Hematopoietic multipotent progenitor cell treated with erythropoietin and hydrocortisone succinate and interleukin-3 and kit ligand, for 4 days (in vitro differentiated cells): ENCODE measurements around the gene COL6A1.
"Not testable (repeated sequence)": the region's sequence is repeated elsewhere in the genome, so short reads cannot be mapped to it uniquely, and the experiment has no call there.

Experiments used
- DNase-seq: peaks from one replicate; pipeline ENCODE4 v3.0.0-alpha.2; 2015

COL6A1 gene

DNA sequence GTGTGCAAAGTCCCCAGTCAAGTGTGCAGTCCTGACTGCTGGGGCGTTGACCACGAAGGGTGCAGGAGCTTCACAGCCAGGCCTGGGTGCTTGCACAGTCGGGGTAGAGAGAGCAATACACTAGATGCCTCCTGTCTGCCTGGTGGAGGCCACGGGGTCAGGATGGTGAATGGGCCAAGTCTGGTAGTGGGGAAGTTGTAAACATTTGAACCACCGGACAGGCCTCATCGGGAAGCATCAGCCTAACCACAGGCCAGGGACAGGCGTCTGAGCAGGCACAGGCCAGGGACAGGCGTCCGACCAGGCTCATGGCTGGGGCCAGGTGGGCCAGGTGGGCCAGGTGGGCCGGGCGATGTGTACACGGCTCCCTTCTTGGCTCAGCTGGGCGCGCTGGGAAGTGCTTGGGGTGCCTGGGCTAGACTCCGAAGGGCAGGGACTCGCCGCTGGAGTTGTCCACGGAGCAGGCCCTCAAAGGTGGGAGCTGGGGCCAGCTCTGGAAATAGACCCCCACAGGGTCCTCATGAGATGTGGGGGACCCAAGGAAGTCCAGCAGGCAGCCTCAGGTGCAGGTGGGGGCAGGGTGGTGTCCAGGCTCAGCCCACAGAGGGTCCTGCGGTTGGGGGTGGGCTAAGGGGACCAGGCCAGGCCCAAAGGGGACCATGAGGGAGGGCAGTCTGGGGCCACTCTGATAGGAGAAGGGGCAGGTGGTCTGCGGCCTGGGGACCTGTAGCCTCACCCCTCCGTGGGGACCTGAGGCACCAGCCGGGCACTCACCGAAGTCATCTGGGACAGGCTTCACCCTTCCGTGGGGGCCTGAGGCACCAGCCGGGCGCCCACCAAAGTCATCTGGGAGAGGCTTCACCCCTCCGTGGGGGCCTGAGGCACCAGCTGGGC, 15.0 kb downstream of the COL6A1 start:
- DNase-seq: no peak

DNA sequence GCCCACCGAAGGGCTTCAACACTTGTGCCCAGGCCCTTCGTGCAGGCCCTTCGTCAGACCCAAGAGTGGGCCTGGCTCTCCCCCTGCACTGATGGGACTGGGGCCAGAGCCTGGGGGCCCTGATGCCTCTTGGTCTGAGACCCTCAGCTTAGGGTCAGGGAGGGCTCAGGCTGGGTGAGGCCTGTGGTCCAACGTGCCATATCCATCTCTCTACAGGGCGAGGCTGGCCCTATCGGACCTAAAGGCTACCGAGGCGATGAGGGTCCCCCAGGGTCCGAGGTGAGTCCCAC, 15.6 kb downstream of the COL6A1 start:
- no peak for DNase-seq

DNA sequence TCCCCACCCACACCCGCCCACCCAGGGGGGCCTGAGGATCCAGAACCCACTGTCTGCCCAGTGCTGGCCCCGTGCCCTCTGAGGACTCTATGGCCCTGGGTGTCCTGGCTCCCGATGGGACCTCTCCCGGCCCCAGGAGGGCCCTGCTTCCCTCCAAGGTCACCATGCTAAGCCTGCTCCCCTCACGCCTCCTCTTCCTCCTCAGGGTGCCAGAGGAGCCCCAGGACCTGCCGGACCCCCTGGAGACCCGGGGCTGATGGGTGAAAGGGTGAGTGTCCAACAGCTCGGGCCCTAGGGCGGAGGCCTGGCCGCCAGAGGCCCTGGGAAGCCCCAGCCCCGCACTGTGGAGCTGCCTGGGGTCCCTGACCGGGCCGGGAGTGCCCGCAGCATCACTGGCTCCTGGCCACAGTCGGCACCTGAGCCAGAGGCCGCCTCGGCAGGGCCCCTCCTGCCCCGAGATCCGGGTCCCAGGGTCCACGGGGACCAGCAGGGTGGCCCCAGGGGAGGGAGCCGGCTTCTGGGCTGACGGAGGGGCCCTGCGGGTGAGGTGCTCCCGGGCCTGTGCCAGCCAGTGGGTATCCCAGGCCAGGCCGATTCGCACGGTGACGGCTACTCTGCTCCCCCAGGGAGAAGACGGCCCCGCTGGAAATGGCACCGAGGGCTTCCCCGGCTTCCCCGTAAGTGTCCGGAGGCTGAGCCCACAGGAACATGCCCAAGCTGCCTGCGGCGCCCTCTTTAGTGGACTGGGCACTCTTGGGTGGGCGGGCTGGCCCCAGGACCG, 16.1 kb downstream of the COL6A1 start:
- no peak for DNase-seq

DNA sequence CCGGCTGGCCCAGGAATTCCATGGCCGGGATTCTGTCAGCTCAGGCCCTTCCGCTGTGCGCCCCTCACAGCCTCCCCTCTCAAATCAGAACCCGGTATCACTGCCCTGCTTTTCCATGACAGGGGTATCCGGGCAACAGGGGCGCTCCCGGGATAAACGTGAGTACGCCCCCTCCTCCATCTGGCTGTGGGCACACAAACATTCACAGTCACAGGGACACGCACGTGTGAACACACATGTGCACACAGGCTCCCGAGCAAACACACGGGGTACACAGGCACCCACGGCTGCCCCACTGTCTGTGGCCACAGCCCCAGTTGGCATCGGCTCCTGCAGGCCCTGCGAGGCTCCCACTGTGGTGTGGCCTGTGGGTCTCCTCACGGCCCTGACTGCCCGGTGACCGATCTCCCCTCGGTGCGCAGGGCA, 16.7 kb downstream of the COL6A1 start:
- no peak for DNase-seq

DNA sequence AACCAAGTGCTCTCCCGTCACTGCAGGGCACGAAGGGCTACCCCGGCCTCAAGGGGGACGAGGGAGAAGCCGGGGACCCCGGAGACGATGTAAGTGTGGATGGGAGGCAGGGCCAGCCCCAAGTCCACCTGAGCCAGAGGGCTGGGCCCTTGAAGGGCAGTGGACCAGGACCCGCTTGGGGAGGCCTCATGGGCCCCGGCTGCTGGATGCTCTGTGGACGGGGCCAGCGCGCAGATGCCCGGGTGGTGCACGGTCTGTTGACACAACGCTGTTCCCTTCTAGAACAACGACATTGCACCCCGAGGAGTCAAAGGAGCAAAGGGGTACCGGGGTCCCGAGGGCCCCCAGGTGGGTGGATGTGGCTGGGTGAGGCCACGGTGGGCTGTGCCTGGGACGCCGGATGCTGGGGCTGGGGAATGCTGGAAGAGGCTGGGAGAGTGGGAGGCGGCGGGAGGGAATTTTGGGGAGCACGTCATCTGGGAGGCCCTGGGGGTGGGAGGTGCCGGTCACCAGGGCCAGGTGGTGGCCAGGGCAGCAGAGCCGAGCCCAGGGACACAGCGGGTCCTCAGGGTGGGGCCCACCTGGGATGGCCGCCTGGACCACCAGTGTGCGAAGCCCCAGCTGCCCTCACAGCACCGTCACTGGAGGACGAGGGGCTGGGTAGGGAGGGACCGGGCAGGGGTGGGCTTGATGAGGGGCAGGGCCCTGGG, 17.5 kb downstream of the COL6A1 start:
- DNase-seq: no peak

DNA sequence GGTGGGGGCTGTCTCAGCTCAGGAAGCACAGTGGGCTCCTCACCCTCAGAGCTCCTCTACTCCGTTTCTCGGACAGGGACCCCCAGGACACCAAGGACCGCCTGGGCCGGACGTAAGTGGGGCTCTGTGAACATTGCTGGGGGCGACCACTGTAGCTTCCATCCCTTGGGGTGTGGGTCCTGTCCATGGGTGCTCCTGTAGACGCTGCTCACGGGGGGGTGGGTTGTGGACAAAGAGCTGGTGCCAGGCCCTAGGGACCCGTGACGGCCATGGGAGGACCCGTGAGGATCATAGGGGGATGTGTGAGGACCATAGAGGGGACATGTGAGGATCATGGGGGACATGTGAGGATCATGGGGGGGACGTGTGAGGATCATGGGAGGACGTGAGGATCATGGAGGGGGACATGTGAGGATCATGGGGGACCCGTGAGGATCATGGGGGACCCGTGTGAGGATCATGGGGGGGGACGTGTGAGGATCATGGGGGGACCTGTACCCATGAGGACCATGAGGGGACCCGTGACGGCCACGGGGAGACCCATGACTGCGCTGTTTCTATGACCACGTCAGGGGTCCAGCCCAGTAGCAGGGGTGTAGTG, 18.1 kb downstream of the COL6A1 start:
- no peak for DNase-seq

DNA sequence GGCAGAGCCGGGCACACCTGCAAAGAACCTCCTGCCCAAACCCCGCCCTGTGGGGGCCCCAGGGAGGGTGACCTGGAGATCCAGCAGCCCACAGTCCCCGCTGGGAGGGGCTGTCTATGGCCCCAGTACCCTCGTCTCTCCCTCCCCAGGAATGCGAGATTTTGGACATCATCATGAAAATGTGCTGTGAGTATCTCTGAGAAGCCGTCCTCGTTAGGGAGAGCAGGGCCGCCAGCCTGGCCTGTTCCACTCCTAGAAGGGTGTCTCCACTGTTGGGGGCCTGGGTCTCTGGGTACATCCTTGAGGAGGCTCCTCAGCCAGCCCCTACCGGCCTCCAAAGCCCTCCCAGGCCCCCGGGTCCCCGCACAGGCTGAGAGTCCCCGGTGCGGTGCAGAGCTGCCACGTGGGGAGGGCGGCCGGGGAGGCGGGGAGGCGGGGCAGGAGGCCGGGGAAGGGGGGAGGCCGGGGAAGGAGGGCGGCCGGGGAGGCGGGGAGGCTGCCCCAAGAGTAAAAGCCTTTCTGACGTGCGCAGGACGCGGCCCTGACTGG, 18.7 kb downstream of the COL6A1 start:
- no peak for DNase-seq

DNA sequence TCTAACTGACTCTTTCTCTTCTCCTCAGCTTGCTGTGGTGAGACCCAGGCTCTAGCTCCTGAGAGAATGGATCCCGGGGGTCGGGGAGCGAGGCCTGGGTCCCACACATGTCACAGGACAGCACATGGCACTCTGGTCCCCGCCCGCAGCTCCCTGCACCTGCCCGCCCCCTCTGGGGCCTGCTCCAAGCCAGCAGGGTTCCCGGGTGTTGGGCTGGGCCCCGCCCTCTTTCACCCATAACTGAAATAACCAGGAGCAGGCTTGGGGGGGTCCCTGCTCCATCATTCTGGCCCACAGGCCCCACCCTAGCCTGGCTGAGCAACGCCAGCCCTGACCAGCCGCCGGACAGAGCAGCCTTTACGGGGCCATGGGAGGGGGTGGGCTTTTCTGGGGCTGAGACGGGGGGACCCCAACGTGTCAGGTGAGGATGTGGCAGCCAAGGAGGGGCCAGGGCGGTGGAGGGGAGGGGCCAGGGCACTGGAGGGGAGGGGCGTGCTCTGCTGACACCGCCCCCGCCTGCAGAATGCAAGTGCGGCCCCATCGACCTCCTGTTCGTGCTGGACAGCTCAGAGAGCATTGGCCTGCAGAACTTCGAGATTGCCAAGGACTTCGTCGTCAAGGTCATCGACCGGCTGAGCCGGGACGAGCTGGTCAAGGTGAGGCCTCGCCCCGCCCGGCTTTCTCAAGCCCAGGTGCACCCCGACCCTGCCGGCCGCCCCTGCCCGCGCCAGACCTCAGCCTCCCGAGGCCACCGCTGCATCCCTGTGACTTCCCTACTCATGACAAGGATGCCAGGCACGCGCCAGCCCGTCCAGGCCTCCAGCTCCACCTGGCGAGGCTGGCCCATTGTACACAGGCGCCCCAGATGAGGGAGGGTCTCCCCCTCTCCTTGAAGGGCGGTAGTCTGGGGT, 19.4 kb downstream of the COL6A1 start:
- no peak for DNase-seq

DNA sequence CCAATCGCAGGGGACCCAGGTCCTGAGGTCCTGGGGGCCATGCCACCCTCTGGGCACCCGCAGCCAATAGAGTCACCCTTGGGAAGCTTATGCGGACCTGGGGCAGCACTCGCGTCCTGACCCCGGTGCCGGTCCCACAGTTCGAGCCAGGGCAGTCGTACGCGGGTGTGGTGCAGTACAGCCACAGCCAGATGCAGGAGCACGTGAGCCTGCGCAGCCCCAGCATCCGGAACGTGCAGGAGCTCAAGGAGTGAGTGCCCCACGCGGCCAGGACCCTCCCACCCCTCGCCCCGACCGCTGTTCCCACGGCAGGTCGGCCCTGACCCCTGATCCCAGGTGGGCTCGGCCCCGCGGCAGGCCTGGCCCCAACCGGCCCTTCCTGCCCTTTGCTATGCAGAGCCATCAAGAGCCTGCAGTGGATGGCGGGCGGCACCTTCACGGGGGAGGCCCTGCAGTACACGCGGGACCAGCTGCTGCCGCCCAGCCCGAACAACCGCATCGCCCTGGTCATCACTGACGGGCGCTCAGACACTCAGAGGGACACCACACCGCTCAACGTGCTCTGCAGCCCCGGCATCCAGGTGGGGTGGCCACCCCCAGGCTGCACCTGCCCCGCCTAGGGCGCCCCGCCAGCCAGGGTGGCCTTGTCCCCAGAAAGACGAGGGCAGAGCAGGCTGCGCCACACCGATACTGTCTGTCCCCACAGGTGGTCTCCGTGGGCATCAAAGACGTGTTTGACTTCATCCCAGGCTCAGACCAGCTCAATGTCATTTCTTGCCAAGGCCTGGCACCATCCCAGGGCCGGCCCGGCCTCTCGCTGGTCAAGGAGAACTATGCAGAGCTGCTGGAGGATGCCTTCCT, 20.5 kb downstream of the COL6A1 start:
- DNase-seq: no peak

DNA sequence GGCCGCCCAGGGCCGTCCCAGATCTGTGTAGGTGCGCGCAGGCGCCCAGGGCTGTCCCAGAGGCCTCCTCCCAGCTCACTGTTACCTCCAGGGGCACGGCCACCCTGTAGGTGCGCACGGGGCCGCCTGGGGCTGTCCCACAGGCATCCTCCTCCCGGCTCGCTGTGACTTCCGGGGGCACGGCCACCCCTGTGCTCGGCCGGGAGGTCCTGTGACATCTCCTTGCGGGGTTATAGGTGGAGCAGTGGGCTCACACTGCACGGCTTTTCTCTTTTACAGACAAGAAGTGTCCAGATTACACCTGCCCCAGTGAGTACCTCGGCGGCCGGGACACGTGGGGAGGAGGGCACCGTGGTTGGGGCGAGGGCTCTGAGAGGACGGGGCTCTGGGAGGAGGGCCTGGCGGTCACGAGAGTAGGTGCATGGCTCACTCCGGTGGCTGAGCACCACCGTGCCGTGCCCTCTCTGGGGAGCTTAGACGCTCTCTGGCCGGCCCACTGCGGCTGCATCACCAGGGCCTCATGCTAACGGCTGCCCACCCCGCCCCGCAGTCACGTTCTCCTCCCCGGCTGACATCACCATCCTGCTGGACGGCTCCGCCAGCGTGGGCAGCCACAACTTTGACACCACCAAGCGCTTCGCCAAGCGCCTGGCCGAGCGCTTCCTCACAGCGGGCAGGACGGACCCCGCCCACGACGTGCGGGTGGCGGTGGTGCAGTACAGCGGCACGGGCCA, 21.4 kb downstream of the COL6A1 start:
- no peak for DNase-seq

DNA sequence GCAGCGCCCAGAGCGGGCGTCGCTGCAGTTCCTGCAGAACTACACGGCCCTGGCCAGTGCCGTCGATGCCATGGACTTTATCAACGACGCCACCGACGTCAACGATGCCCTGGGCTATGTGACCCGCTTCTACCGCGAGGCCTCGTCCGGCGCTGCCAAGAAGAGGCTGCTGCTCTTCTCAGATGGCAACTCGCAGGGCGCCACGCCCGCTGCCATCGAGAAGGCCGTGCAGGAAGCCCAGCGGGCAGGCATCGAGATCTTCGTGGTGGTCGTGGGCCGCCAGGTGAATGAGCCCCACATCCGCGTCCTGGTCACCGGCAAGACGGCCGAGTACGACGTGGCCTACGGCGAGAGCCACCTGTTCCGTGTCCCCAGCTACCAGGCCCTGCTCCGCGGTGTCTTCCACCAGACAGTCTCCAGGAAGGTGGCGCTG, 22.0 kb downstream of the COL6A1 start:
- no peak for DNase-seq

DNA sequence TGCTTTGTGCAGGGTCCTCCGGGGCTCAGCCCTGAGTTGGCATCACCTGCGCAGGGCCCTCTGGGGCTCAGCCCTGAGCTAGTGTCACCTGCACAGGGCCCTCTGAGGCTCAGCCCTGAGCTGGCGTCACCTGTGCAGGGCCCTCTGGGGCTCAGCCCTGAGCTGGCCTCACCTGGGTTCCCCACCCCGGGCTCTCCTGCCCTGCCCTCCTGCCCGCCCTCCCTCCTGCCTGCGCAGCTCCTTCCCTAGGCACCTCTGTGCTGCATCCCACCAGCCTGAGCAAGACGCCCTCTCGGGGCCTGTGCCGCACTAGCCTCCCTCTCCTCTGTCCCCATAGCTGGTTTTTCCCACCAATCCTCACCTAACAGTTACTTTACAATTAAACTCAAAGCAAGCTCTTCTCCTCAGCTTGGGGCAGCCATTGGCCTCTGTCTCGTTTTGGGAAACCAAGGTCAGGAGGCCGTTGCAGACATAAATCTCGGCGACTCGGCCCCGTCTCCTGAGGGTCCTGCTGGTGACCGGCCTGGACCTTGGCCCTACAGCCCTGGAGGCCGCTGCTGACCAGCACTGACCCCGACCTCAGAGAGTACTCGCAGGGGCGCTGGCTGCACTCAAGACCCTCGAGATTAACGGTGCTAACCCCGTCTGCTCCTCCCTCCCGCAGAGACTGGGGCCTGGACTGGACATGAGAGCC, 22.7 kb downstream of the COL6A1 start:
- DNase-seq: no peak

DNA sequence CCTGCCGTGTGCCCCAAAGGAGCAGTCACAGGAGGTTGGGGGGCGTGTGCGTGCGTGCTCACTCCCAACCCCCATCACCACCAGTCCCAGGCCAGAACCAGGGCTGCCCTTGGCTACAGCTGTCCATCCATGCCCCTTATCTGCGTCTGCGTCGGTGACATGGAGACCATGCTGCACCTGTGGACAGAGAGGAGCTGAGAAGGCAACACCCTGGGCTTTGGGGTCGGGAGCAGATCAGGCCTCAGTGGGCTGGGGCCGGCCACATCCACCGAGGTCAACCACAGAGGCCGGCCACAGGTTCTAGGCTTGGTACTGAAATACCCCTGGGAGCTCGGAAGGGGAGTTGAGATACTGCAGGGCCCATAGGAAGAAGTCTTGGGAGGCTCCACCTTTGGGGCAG, 23.5 kb downstream of the COL6A1 start:
- DNase-seq: no peak

DNA sequence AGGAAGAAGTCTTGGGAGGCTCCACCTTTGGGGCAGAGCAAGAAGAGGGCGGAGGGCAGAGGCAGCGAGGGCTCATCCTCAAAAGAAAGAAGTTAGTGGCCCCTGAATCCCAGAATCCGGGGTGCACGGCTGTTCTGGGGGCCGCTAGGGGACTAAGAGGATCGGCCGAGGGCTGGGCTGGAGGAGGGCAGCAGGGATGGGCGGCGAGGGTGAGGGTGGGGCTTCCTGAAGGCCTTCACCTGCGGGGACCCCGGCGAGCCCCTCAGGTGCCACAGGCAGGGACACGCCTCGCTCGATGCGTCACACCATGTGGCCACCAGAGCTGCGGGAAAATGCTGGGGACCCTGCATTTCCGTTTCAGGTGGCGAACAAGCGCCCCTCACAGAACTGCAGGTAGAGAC, 23.9 kb downstream of the COL6A1 start:
- no peak for DNase-seq

DNA sequence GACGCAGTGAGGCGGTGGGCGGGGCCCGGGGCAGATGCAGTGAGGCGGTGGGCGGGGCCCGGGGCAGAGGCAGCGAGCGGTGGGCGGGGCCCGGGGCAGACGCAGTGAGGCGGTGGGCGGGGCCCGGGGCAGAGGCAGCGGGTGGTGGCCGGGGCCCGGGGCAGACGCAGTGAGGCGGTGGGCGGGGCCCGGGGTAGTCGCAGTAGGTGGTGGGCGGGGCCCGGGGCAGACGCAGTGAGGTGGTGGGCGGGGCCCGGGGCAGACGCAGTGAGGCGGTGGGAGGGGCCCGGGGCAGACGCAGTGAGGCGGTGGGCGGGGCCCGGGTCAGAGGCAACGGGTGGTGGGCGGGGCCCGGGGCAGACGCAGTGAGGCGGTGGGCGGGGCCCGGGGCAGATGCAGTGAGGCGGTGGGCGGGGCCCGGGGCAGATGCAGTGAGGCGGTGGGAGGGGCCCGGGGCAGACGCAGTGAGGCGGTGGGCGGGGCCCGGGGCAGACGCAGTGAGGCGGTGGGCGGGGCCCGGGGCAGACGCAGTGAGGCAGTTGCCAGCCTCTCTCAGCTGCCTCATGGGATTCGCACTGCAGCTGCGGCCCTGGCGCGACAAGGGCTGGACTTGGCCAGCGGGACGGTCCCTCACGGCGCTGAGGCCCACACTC, 24.4 kb downstream of the COL6A1 start:
- not testable (repeated sequence) for DNase-seq

DNA sequence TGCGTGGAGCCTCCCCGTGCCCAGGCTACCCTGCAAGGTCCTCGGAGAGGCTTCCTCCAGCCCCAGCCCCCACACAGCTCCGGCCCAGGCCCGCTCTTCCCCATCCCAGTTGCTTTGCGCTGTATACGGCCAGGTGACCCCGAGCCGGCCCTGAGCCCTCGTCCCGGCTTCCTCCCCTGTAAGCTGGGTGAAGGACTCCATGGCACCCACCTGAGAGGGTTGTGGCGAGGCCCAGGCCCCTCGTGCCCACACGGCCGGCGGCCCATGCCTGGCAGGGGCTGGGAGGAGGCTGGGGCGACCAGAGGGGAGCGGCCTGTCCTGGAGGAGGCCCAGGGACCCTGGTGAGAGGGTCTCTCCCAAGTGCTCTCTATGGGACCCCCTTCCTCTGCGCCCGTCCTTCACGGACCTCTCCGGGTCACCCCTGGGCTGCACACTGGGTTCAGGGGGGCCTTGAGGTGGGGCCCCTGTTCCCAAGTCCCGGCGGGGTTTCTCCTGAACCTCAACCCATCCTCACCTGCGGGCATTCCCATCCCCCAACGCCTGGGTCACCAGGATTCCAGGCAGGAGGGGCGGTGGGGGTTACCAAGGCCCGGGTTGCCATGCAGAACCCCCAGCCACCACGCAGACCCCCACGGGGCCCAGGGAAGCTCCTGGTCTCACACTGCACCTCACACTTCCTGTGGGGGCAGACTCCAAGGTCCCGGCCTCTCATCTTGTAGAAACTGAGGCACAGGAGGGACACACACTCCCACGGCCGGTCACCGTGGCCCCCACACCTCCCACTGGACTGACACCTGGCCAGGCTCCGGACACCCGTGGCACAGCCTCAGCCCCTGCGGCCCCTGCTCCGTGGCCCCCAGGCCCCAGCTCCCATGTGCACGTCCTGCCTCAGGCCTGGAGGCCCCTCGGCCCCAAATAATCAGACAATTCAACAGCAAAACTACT, 25.2 kb downstream of the COL6A1 start:
- no peak for DNase-seq

DNA sequence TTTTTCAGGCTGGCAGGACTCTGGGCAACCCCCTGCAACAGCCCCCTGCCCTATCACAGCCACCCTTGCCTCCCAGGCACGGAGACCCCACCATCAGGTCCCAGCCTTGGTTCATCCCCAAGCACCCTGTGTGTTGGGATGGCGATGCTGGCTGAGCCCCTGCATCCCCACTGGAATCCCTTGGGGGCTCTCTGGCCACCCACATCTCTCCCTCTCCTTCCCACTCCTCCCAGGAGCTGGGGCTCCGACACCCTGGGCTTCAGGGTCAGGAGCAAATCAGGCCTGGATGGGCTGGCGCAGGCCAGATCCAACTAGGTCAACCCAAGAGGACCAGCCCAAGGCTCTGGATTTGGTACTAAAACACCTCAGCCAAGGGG, 25.9 kb downstream of the COL6A1 start:
- no peak for DNase-seq
